SJCRH30 (cell line): ENCODE data around the gene CD8B2. TPM values are rescaled to one million over a fixed set of nuclear protein-coding genes. Genes with fewer than 3 reads are reported as not detected.
"Not testable (repeated sequence)": the region's sequence is repeated elsewhere in the genome, so short reads cannot be mapped to it uniquely, and the experiment has no call there.

Experiments
- DNase-seq, 2 experiments: peaks; one replicate each; pipeline ENCODE4 v3.0.0-alpha.2; 2015 to 2020
- H3K27ac ChIP-seq: fragments of 250-450 bp; sonication (Bioruptor Pico); 2 replicates; pipeline ENCODE4 v1.5.1; 2020; ENCODE audit warnings: mild to moderate bottlenecking, moderate library complexity
- H3K27me3 ChIP-seq: fragments of 250-450 bp; sonication (Bioruptor Pico); 2 replicates; pipeline ENCODE4 v1.5.1; 2020; ENCODE audit warnings: mild to moderate bottlenecking, moderate library complexity
- H3K36me3 ChIP-seq: fragments of 250-450 bp; sonication (Bioruptor Pico); 2 replicates; pipeline ENCODE4 v1.5.1; 2020; ENCODE audit warnings: mild to moderate bottlenecking, moderate library complexity
- H3K4me1 ChIP-seq: fragments of 250-450 bp; sonication (Bioruptor Pico); 2 replicates; pipeline ENCODE4 v1.5.1; 2020; ENCODE audit warnings: mild to moderate bottlenecking, moderate library complexity
- H3K4me3 ChIP-seq: fragments of 250-450 bp; sonication (Bioruptor Pico); 2 replicates; pipeline ENCODE4 v1.5.1; 2020; ENCODE audit warnings: mild to moderate bottlenecking, moderate library complexity
- H3K9me3 ChIP-seq: fragments of 250-450 bp; sonication (Bioruptor Pico); replicated peaks from 2 replicates; pipeline ENCODE4 v1.5.1; 2020; ENCODE audit warnings: mild to moderate bottlenecking, moderate library complexity
- total RNA-seq: library from RNA; depleted of rRNA; stranded (reverse); fragments of >200 nt; shearing (Covaris generic); gene quantifications from 2 replicates; pipeline ENCODE4 v1.2.3, GENCODE V29; 2014

The CD8B2 gene
- total RNA-seq, 1 experiment from 2014 or later = not detected

GRCh38 chr2:106552921-106553320 is 65.8 kb downstream of the CD8B2 start:
- no peaks in the 10 kb centered on the region for H3K9me3 ChIP-seq
- no peak overlapping the region for H3K4me3 ChIP-seq
- H3K36me3 ChIP-seq = no peaks in the 10 kb centered on the region
- H3K4me1 ChIP-seq = no peaks in the 10 kb centered on the region
- no peak overlapping the region for H3K27ac ChIP-seq
- DNase-seq = no peak
- no peaks in the 10 kb centered on the region for H3K27me3 ChIP-seq

DNA sequence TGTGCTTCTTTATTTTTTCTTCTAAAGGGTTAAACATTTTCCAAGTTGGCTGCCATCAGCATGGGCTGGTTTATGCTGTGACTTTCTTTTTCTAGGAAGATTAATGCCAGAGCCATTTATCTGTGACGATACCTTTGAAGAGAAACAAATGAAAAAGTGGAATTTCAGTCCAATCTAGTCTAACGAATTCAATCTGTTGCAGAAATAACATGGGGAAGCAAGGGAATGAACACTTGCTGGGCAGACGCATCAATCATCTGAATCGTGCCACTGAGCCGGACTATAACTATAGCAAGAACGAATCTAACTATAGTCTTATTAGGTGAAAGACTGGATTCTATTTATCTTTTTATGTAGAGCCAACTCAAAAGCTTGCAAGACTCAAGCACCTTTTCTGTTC is 66.2 kb downstream of the CD8B2 start:
- DNase-seq = no peak
- no peaks in the 10 kb centered on the region for H3K4me1 ChIP-seq
- no peaks in the 10 kb centered on the region for H3K9me3 ChIP-seq
- no peaks in the 10 kb centered on the region for H3K36me3 ChIP-seq
- no peak overlapping the region for H3K27ac ChIP-seq
- H3K27me3 ChIP-seq = no peaks in the 10 kb centered on the region
- no peak overlapping the region for H3K4me3 ChIP-seq

DNA sequence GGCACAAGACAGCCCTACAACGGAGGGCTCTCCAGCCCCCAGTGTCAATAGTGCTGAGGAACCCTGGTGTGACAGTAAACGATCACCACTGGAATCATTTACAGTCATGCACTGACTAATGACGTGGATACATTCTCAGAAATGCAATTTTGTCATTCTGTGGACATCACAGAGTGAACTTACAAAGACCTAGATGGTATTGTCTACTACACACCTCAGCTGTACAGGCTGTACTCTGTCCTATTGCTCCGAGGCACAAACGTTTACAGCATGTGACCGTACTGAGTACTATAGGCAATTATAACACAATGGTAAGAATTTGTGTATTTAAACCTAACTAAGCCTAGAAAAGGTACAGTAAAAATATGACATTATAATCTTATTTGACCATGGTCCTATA is 67.2 kb downstream of the CD8B2 start:
- no peak for DNase-seq
- H3K27me3 ChIP-seq = no peaks in the 10 kb centered on the region
- H3K36me3 ChIP-seq = no peaks in the 10 kb centered on the region

GRCh38 chr2:106555053-106555452 is 67.9 kb downstream of the CD8B2 start:
- Histone ChIP-seq H3K9me3 (no peaks in the 10 kb centered on the region), H3K36me3 (no peaks in the 10 kb centered on the region), H3K4me1 (no peaks in the 10 kb centered on the region), H3K27me3 (no peaks in the 10 kb centered on the region), H3K27ac (no peak overlapping the region), H3K4me3 (no peak overlapping the region)
- DNase-seq = no peak

More for the DNA sequence above, 67.2 kb downstream of the CD8B2 start:
- no peaks in the 10 kb centered on the region for H3K9me3 ChIP-seq
- no peak overlapping the region for H3K4me3 ChIP-seq
- no peaks in the 10 kb centered on the region for H3K4me1 ChIP-seq
- H3K27ac ChIP-seq = no peak overlapping the region

- not testable (repeated sequence) for H3K4me3 ChIP-seq, H3K27me3 ChIP-seq, H3K36me3 ChIP-seq, H3K4me1 ChIP-seq, DNase-seq, H3K27ac ChIP-seq, H3K9me3 ChIP-seq
These were observed 72.6 kb downstream of the CD8B2 start for GRCh38 chr2:106559786-106560185.

DNA sequence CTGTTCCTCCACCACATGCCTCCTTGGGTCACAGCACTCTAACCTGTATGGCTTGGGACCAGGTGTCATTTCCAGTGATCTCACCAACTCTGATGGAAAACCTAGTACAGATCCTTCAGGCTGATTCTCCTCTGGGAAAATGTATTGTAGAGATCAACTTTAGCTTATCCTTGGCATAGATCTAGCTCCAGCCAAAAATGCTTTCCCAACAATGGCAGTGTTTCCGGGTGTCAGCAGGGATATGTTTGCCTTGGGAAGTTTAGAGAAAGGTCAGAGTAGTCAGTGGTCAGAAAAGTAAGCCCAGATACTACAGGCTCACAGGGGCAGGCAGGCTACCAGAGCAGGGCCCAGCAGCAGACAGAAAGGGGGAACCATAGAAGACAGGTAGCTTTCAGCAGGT is 73.6 kb downstream of the CD8B2 start:
- no peak for DNase-seq
- Histone ChIP-seq H3K9me3 (no peaks in the 10 kb centered on the region), H3K27ac (no peak overlapping the region), H3K27me3 (no peaks in the 10 kb centered on the region), H3K4me1 (no peaks in the 10 kb centered on the region), H3K4me3 (no peak overlapping the region), H3K36me3 (no peaks in the 10 kb centered on the region)

- no peaks in the 10 kb centered on the region for H3K9me3 ChIP-seq
These were observed 74.2 kb downstream of the CD8B2 start for GRCh38 chr2:106561356-106561755.

DNA sequence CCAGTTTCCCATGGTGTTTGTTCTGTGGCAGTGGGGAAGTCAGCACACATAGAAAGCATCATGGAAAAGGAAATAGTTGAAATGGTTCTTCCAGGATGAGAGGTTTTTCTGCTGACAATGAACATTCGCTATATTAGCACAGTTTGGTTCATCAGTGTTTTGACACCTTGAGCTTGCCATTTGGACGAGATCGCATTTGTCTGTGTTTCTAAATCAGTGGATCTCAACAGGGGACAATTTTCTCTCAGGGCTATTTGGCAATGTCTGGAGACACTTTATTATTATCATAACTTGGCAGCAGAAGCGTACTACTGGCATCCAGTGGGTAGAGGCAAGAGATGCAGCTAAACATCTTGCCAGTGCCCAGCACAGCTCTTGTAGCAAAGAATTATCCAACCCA is 74.6 kb downstream of the CD8B2 start:
- Histone ChIP-seq H3K9me3 (no peaks in the 10 kb centered on the region), H3K36me3 (no peaks in the 10 kb centered on the region), H3K27ac (no peak overlapping the region), H3K27me3 (no peaks in the 10 kb centered on the region), H3K4me1 (no peaks in the 10 kb centered on the region), H3K4me3 (no peak overlapping the region)
- no peak for DNase-seq

More at GRCh38 chr2:106561356-106561755, 74.2 kb downstream of the CD8B2 start:
- H3K4me3 ChIP-seq = no peak overlapping the region
- H3K27ac ChIP-seq = no peak overlapping the region
- no peaks in the 10 kb centered on the region for H3K36me3 ChIP-seq
- H3K4me1 ChIP-seq = no peaks in the 10 kb centered on the region
- DNase-seq = no peak
- no peaks in the 10 kb centered on the region for H3K27me3 ChIP-seq

DNA sequence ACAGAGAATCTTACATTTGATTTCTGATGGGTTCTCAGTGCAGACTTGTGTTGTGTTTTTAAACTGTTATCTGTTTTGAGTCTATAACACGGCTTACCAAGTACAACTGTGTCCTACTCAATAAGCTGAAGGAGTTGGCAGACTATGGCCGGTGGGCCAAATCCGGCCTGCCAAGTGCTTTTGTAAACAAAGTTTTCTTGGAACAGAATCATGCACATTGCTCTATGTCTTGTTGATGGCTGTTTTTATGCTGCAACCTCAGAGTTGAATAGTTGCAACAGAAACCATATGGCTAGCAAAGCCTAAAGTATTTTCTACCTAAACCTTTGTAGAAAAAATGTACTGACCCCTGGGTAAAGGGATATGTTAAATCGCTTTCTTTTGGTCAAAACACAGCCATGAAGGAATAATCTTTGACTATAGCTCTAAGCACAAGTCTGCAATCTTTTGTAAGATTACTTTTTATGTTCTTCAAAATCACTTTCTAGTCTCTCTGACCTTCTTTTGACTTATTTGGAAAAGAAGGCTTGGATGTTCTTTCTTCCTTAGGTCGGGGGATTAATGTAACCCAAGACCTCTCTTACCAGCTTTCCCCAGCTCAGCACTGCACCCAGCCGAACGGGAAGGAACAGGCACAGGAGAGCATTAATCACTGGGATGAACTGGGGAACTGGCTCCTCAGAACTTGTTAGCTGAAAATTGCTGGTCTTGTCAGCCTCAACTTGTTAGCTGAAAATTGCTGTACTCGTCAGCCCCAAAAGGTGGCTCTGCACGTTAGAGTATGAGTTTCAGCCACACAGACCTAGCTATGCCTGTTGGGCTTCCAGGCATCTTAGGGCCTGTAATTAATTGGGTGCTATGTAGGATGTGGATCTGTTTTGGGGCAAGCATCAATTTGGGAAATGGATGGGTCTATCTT is 75.4 kb downstream of the CD8B2 start:
- H3K9me3 ChIP-seq = no peaks in the 10 kb centered on the region
- H3K36me3 ChIP-seq = no peaks in the 10 kb centered on the region
- no peaks in the 10 kb centered on the region for H3K4me1 ChIP-seq
- H3K27me3 ChIP-seq = no peaks in the 10 kb centered on the region
- no peak for DNase-seq
- H3K27ac ChIP-seq = no peak overlapping the region
- H3K4me3 ChIP-seq = no peak overlapping the region

DNA sequence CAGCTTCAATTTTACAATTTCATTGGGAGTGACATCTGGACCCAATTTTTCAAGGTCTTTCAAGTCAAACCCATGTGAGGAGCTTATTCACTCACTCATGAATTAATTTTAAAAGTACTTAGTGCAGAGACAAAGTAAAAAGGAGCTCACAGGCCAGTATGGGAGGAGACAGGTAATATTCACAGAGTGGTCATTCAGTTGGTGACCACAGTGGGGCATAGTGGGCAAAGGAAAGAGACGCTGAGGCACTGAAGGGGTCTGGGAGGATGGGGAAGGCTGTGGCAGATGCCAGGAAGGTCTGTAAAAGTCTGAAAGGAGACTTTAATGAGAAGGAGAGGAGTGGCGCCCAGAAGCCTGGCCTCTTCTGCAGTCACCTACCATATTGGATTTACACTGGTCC is 76.0 kb downstream of the CD8B2 start:
- Histone ChIP-seq H3K4me3 (no peak overlapping the region), H3K27ac (no peak overlapping the region), H3K4me1 (no peaks in the 10 kb centered on the region), H3K9me3 (no peaks in the 10 kb centered on the region), H3K27me3 (no peaks in the 10 kb centered on the region), H3K36me3 (no peaks in the 10 kb centered on the region)
- DNase-seq = no peak

DNA sequence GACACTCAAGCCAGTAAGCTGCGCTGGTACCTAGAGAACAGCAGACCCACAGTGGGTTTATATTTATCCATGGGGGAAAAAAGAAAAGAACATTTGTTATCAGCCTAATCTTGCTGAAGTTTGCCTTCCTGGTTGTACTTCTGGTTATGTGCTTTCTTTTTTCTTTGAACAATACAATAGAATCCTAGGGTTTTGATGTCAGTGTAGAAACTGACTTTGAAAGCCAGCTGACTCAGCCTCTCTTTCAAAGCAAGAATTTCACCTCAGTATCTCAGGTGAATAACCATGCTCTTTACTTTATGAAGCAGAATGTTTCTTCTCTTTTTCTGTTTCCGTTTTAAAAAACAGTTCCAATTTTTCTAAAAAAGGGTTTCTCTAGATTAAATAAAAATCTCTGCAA is 78.4 kb downstream of the CD8B2 start:
- H3K27ac ChIP-seq = no peak overlapping the region

GRCh38 chr2:106566050-106566449 is 78.9 kb downstream of the CD8B2 start:
- Histone ChIP-seq H3K27ac (no peak overlapping the region), H3K27me3 (no peaks in the 10 kb centered on the region), H3K36me3 (no peaks in the 10 kb centered on the region), H3K9me3 (no peaks in the 10 kb centered on the region), H3K4me3 (no peak overlapping the region), H3K4me1 (no peaks in the 10 kb centered on the region)
- DNase-seq = no peak

More for the DNA sequence above, 78.4 kb downstream of the CD8B2 start:
- H3K36me3 ChIP-seq = no peaks in the 10 kb centered on the region
- H3K4me1 ChIP-seq = no peaks in the 10 kb centered on the region
- no peak overlapping the region for H3K4me3 ChIP-seq
- DNase-seq = no peak
- H3K27me3 ChIP-seq = no peaks in the 10 kb centered on the region
- no peaks in the 10 kb centered on the region for H3K9me3 ChIP-seq

DNA sequence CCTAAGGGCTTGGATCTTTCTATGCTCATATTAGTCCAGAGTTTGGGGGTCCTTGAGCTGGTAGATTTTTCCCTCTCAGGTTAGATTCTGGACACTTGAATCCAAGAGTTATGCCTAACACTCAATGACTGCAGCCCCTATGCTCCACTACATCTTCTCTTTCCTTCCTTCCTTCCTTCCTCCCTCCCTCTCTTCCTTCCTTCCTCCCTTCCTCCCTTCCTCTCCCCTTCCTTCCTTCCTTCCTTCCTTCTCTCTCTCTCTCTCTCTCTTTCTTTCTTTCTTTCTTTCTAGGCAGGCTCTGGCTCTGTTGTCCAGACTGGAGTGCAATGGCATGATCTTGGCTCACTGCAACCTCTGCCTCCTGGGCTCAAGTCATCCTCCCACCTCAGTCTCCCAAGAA is 79.3 kb downstream of the CD8B2 start:
- H3K9me3 ChIP-seq, DNase-seq, H3K36me3 ChIP-seq, H3K27me3 ChIP-seq, H3K27ac ChIP-seq, H3K4me3 ChIP-seq, H3K4me1 ChIP-seq: not testable (repeated sequence)

DNA sequence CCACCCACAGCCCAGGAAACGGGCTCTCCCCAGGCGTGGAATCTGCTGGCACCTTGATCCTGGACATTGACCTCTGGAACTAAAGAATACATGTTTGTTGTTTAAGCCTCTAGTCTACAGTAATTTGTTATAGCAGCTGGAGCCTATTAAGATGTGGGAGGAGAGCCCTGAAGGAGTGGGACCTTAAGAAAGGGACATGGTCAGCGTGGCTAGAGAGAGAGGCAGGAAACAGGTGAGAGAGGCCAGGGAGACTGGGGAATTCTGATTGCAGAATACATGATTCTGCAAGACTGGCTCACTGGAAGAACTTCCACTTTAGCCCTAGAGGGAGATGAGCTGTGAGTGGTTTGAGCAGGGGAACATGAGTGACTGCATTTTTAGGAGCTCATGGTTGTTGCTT is 83.2 kb downstream of the CD8B2 start:
- H3K27ac ChIP-seq = no peak overlapping the region
- H3K4me3 ChIP-seq = no peak overlapping the region
- no peaks in the 10 kb centered on the region for H3K9me3 ChIP-seq
- H3K27me3 ChIP-seq = no peaks in the 10 kb centered on the region
- no peak for DNase-seq
- no peaks in the 10 kb centered on the region for H3K36me3 ChIP-seq
- no peaks in the 10 kb centered on the region for H3K4me1 ChIP-seq
